Stimulated activated naive CD4-positive, alpha-beta T cell (primary cell): ENCODE data around the gene GPR65.

Experiments
- DNase-seq, 6 experiments: peaks; one replicate each; lab custom pipeline; 2025; lab: John Stamatoyannopoulos, UW

The GPR65 gene

GRCh38 chr14:88039197-88039596 is 34.3 kb downstream of the GPR65 start:
- no peak for DNase-seq

GRCh38 chr14:88040146-88040545 is 35.2 kb downstream of the GPR65 start:
- no peak for DNase-seq

GRCh38 chr14:88043529-88044443 is 38.9 kb downstream of the GPR65 start:
- DNase-seq, result no peak

GRCh38 chr14:88044444-88044758 is 39.5 kb downstream of the GPR65 start:
- no peak for DNase-seq

GRCh38 chr14:88044776-88045446 is 40.0 kb downstream of the GPR65 start:
- no peak for DNase-seq

GRCh38 chr14:88045705-88046104 is 40.8 kb downstream of the GPR65 start:
- no peak for DNase-seq

- no peak for DNase-seq
Observed at GRCh38 chr14:88048351-88048750, 43.4 kb downstream of the GPR65 start.

GRCh38 chr14:88049266-88049665 is 44.3 kb downstream of the GPR65 start:
- DNase-seq, result no peak

GRCh38 chr14:88049936-88050335 is 45.0 kb downstream of the GPR65 start:
- no peak for DNase-seq

- DNase-seq, result no peak
Observed at GRCh38 chr14:88060576-88060975, 55.6 kb downstream of the GPR65 start.

- no peak for DNase-seq
Observed at GRCh38 chr14:88063811-88064210, 58.9 kb downstream of the GPR65 start.
